Stimulated activated CD4-positive, alpha-beta T cell treated with anti-CD3 and anti-CD28 coated beads, Interleukin-1b, Interleukin-23, amount 100 ng/mL, for 4 hours (primary cell): ENCODE measurements around the gene HRH3.

Experiments used
- DNase-seq, 2 donors: peaks; one replicate each; pipeline ENCODE4 v3.0.0-alpha.2; 2020; ENCODE audit warnings: low read depth in 2 of 2

The HRH3 gene

GRCh38 chr20:62215020-62215990, 4.8 kb downstream of the HRH3 start:
- no peak for DNase-seq

GRCh38 chr20:62214067-62214466, 6.0 kb downstream of the HRH3 start:
- DNase-seq, result no peak

- DNase-seq, result no peak
Measured at GRCh38 chr20:62212299-62212698, 7.8 kb downstream of the HRH3 start.

- no peak for DNase-seq
Measured at GRCh38 chr20:62211769-62212288, 8.2 kb downstream of the HRH3 start.

- DNase-seq, result no peak
Measured at GRCh38 chr20:62211216-62211615, 8.9 kb downstream of the HRH3 start.

GRCh38 chr20:62210496-62210855, 9.6 kb downstream of the HRH3 start:
- no peak for DNase-seq

GRCh38 chr20:62209850-62210495, 10.1 kb downstream of the HRH3 start:
- no peak for DNase-seq

- DNase-seq, result no peak
Measured at GRCh38 chr20:62208795-62209755, 11.0 kb downstream of the HRH3 start.

GRCh38 chr20:62208061-62208794, 11.8 kb downstream of the HRH3 start:
- no peak for DNase-seq

GRCh38 chr20:62206388-62206775, 13.7 kb downstream of the HRH3 start:
- no peak for DNase-seq

- no peak for DNase-seq
Measured at GRCh38 chr20:62205618-62206387, 14.3 kb downstream of the HRH3 start.

- DNase-seq, result no peak
Measured at GRCh38 chr20:62203378-62204030, 16.6 kb downstream of the HRH3 start.

GRCh38 chr20:62202676-62203377, 17.3 kb downstream of the HRH3 start:
- no peak for DNase-seq

GRCh38 chr20:62202083-62202395, 18.0 kb downstream of the HRH3 start:
- no peak for DNase-seq

- no peak for DNase-seq
Measured at GRCh38 chr20:62201173-62202082, 18.6 kb downstream of the HRH3 start.

- no peak for DNase-seq
Measured at GRCh38 chr20:62200491-62201172, 19.4 kb downstream of the HRH3 start.

- no peak for DNase-seq
Measured at GRCh38 chr20:62198931-62199330, 21.1 kb downstream of the HRH3 start.

GRCh38 chr20:62198496-62198895, 21.6 kb downstream of the HRH3 start:
- no peak for DNase-seq
